Spleen (tissue), 7 donors: ENCODE data around the gene ZEB2.
A peak's percentile ranks its signal among the peaks of the same experiment; 100 is the strongest.

Experiments used
- CTCF ChIP-seq, 11 experiments: fragments of 200-600 bp in 7 of 11; fragments of 450-650 bp in 4 of 11; sonication (generic) in 4 of 11; IDR thresholded peaks in 8 of 11; conservative IDR thresholded peaks in 3 of 11; 1 replicate in 7 of 11; 2 replicates in 4 of 11; pipeline versions ENCODE4 v1.4.0 to v1.8.0; 2016 to 2021; ENCODE audit warnings: antibody characterized with exemption in 11 of 11, inconsistent platforms in 4 of 11, mild to moderate bottlenecking in 1 of 11
- POLR2A ChIP-seq, 3 donors: fragments of 450-650 bp; IDR thresholded peaks; one replicate each; pipeline ENCODE4 v1.5.1; 2017; ENCODE audit warnings: antibody characterized with exemption in 3 of 3, mild to moderate bottlenecking in 1 of 3
- POLR2AphosphoS5 ChIP-seq, 3 donors: sonication (generic); formaldehyde crosslinking; IDR thresholded peaks; one replicate each; pipeline ENCODE4 v1.5.1; 2017; ENCODE audit warnings: antibody characterized with exemption in 3 of 3
- donor health status: DM: no; HTN: no; CAD: no; lungs with moderate emphysema.
- donor health status: DM: no; HTN: no; CAD: no.
- donor health status: DM: no; HTN: no; CAD: no.

- TF ChIP-seq CTCF (IDR thresholded peaks at IDR 0.05 in 8 of 11, conservative IDR thresholded peaks at IDR 0.05 in 3 of 11): no peak
- no peak for TF ChIP-seq POLR2A (IDR thresholded peaks at IDR 0.05)
- peak in 1 of 3 donors; percentile 78 for TF ChIP-seq POLR2AphosphoS5 (IDR thresholded peaks at IDR 0.05)
Measured at GRCh38 chr2:144459937-144460336, 60.0 kb downstream of the ZEB2 start.
